K562 (cell line): ENCODE measurements around the gene ANKRD11. TPM values are rescaled to one million over a fixed set of nuclear protein-coding genes. Genes with fewer than 3 reads are reported as not detected.

Experiments used
- ATAC-seq: fragments of 200-7000 bp; cut with Tn5 transposase; 3 replicates; pipeline ENCODE4 v1.9.1; 2020; ENCODE audit warnings: moderate library complexity
- BruUV-seq: library from RNA; stranded (reverse); fragments of 400-500 nt; replicated peaks from 2 replicates; lab custom pipeline; 2021; lab: Mats Ljungman, UMichigan
- CTCF ChIA-PET: fragments of 300-600 bp; formaldehyde crosslinking; extraction: SDS; loops from one replicate; lab custom pipeline; 2021; ENCODE audit warnings: low intra/inter-chr PET ratio; lab: Yijun Ruan, JAX
- POLR2A ChIA-PET: fragments of 300-600, 350-650 bp; sonication (Branson Sonifier 250); formaldehyde crosslinking; extraction: SDS; loops from one replicate; lab custom pipeline; 2021; ENCODE audit warnings: antibody characterized with exemption, inconsistent platforms; lab: Yijun Ruan, JAX
- DNase-seq, 4 experiments: peaks; one replicate each; pipeline versions ENCODE4 v3.0.0 to v3.0.0-alpha.2; 2011 to 2018; ENCODE audit warnings: low spot score in 3 of 4, mixed read lengths in 3 of 4; ENCODE audit errors: extremely low read depth in 1 of 4
- FAIRE-seq: peaks from 2 replicates; lab custom pipeline; 2011; peaks lifted over from hg19 to GRCh38; lab: Jason Lieb, UNC
- H2AFZ ChIP-seq: 2 replicates; pipeline ENCODE4 v1.6.0; 2011; ENCODE audit warnings: low read depth, low read length, control low read depth, inconsistent platforms
- H3K27ac ChIP-seq: fragments of 200-600 bp; 3 replicates; pipeline ENCODE4 v1.8.0; 2011; ENCODE audit warnings: low read depth, mild to moderate bottlenecking, control low read depth, inconsistent platforms, low read length, moderate library complexity, mixed read lengths; ENCODE audit errors: extremely low read depth
- H3K27me3 ChIP-seq, 2 experiments: fragments of 300-600 bp in 1 of 2; 2 replicates in 1 of 2; 3 replicates in 1 of 2; pipeline versions ENCODE4 v1.6.0 to v1.8.0; 2011; ENCODE audit warnings: inconsistent platforms in 2 of 2, low read length in 2 of 2, mild to moderate bottlenecking in 1 of 2, mixed read lengths in 1 of 2, moderate library complexity in 1 of 2; ENCODE audit not compliant: control insufficient read depth in 2 of 2, insufficient read depth in 2 of 2
- H3K36me3 ChIP-seq: fragments of 300-600 bp; 3 replicates; pipeline ENCODE4 v1.8.0; 2011; ENCODE audit warnings: mild to moderate bottlenecking, low read length, inconsistent platforms; ENCODE audit not compliant: control insufficient read depth, insufficient read depth
- H3K4me1 ChIP-seq, 2 experiments: fragments of 200-600 bp in 1 of 2; replicated peaks in 1 of 2; 2 replicates in 1 of 2; 3 replicates in 1 of 2; pipeline versions ENCODE4 v1.5.1 to v1.8.0; 2011; ENCODE audit warnings: inconsistent platforms in 2 of 2, low read length in 2 of 2, mild to moderate bottlenecking in 1 of 2, mixed read lengths in 1 of 2, moderate library complexity in 1 of 2; ENCODE audit not compliant: control insufficient read depth in 2 of 2, insufficient read depth in 2 of 2
- H3K4me2 ChIP-seq: 2 replicates; pipeline ENCODE4 v1.6.1; 2011; ENCODE audit warnings: low read length, control low read depth, inconsistent platforms, mixed read lengths; ENCODE audit not compliant: insufficient read depth
- H3K4me3 ChIP-seq: fragments of 200-600 bp; sonication (generic), shearing (Covaris generic); 2 replicates; pipeline ENCODE4 v1.5.1; 2016; ENCODE audit warnings: control low read depth, inconsistent platforms
- H3K79me2 ChIP-seq: fragments of 200-600 bp; 3 replicates; pipeline ENCODE4 v1.8.0; 2011; ENCODE audit warnings: low read length, inconsistent platforms; ENCODE audit not compliant: control insufficient read depth, insufficient read depth
- H3K9ac ChIP-seq, 2 experiments: 2 replicates each; pipeline versions ENCODE4 v1.6.0 to v1.6.1; 2011; ENCODE audit warnings: low read depth in 2 of 2, low read length in 2 of 2, control low read depth in 1 of 2, inconsistent platforms in 1 of 2, mild to moderate bottlenecking in 1 of 2, mixed read lengths in 1 of 2; ENCODE audit not compliant: insufficient read depth in 1 of 2
- H3K9me1 ChIP-seq: one replicate; pipeline ENCODE4 v1.6.0; 2011; ENCODE audit warnings: inconsistent platforms, mild to moderate bottlenecking, low read length, moderate library complexity; ENCODE audit not compliant: control insufficient read depth, insufficient read depth
- H3K9me3 ChIP-seq: replicated peaks from 2 replicates; pipeline ENCODE4 v1.5.1; 2011; ENCODE audit warnings: low read depth, low read length, inconsistent platforms; ENCODE audit not compliant: control insufficient read depth, insufficient read depth
- H4K20me1 ChIP-seq: replicated peaks from 2 replicates; pipeline ENCODE4 v1.6.1; 2011; ENCODE audit warnings: low read length, inconsistent platforms, mixed read lengths; ENCODE audit not compliant: control insufficient read depth, insufficient read depth
- CEBPZ ChIP-seq: fragments of 150-350 bp; IDR thresholded peaks from 2 replicates; pipeline ENCODE4 v1.6.1; 2014; ENCODE audit warnings: low read depth, mild to moderate bottlenecking, low read length, borderline replicate concordance
- HMG20B ChIP-seq: fragments of 250-450 bp; sonication (Bioruptor Pico); IDR thresholded peaks from 2 replicates; pipeline ENCODE4 v1.5.0; 2021; ENCODE audit warnings: mild to moderate bottlenecking
- KLF1 ChIP-seq: fragments of 450-650 bp; IDR thresholded peaks from 2 replicates; pipeline ENCODE4 v1.6.1; 2016; ENCODE audit warnings: missing genetic modification characterization, missing compliant biosample characterization
- MAZ ChIP-seq, 2 experiments: fragments of 450-650 bp in 1 of 2; sonication (generic) in 1 of 2; formaldehyde crosslinking; IDR thresholded peaks in 1 of 2; conservative IDR thresholded peaks in 1 of 2; 2 replicates each; pipeline versions ENCODE4 v1.4.0 to v1.5.0; 2020; ENCODE audit warnings: mild to moderate bottlenecking in 1 of 2, missing genetic modification reagents in 1 of 2
- OTX1 ChIP-seq: fragments of 450-650 bp; formaldehyde crosslinking; IDR thresholded peaks from 2 replicates; pipeline ENCODE4 v1.4.0; 2022; ENCODE audit warnings: mild to moderate bottlenecking
- PATZ1 ChIP-seq: fragments of 250-450 bp; sonication (Bioruptor Pico); IDR thresholded peaks from 2 replicates; pipeline ENCODE4 v1.5.0; 2020; ENCODE audit warnings: mild to moderate bottlenecking, borderline replicate concordance
- POLR2G ChIP-seq: fragments of 200-400 bp; formaldehyde crosslinking; IDR thresholded peaks from 2 replicates; pipeline ENCODE4 v1.6.1; 2017; ENCODE audit warnings: low read depth, mild to moderate bottlenecking, antibody characterized with exemption, low read length, moderate library complexity
- PREB ChIP-seq: sonication (generic); formaldehyde crosslinking; IDR thresholded peaks from 2 replicates; pipeline ENCODE4 v1.8.1; 2023; ENCODE audit warnings: mild to moderate bottlenecking, missing genetic modification reagents
- RBM22 ChIP-seq: fragments of 200-400 bp; formaldehyde crosslinking; IDR thresholded peaks from 2 replicates; pipeline ENCODE4 v1.6.1; 2018; ENCODE audit warnings: low read length, low read depth; ENCODE audit not compliant: poor library complexity, severe bottlenecking
- RFX1 ChIP-seq: fragments of 450-650 bp; IDR thresholded peaks from 2 replicates; pipeline ENCODE4 v1.6.1; 2016; ENCODE audit warnings: mild to moderate bottlenecking, moderate library complexity
- SLC30A9 ChIP-seq: fragments of 250-450 bp; sonication (Bioruptor Pico); IDR thresholded peaks from 2 replicates; pipeline ENCODE4 v1.8.0; 2022; ENCODE audit warnings: mild to moderate bottlenecking, moderate library complexity
- SP2 ChIP-seq: IDR thresholded peaks from 2 replicates; pipeline ENCODE4 v1.6.1; 2011; ENCODE audit warnings: mild to moderate bottlenecking, low read depth, low read length, moderate library complexity; ENCODE audit not compliant: poor library complexity, severe bottlenecking; ENCODE audit errors: extremely low read depth
- WHSC1 ChIP-seq: IDR thresholded peaks from one replicate; pipeline ENCODE4 v1.6.1; 2012; ENCODE audit warnings: low read length, control low read depth, inconsistent platforms
- ZBTB12 ChIP-seq: fragments of 250-450 bp; sonication (Bioruptor Pico); IDR thresholded peaks from 2 replicates; pipeline ENCODE4 v1.4.0; 2020
- WGBS: fragments of 100-300 bp; shearing (Covaris generic); methylation state at CpG from one replicate; pipeline ENCODE4 v1.1.6; 2016; ENCODE audit warnings: low coverage, mixed read lengths; ENCODE audit not compliant: insufficient coverage; ENCODE audit errors: missing lambda C conversion rate; 5-methylcytosine and 5-hydroxymethylcytosine counted together
- in situ Hi-C: fragments of 300-500 bp; cut with MboI; formaldehyde crosslinking; loops from 4 replicates; pipeline ENCODE4 v1.15.0; 2018; ENCODE audit warnings: inconsistent platforms, mixed read lengths
- intact Hi-C: fragments of 100-400 bp; cut with micrococcal nuclease; formaldehyde crosslinking; loops from 2 replicates; pipeline ENCODE4 v1.14.2; 2022
- polyA plus RNA-seq, 8 experiments: library from polyadenylated mRNA; depleted of rRNA in 4 of 8; stranded (reverse) in 5 of 8; unstranded in 3 of 8; fragments of >200 nt; fragmentation: Nextera tagmentation in 2 of 8; fragmentation: Illumina TruSeq in 1 of 8; extraction: Ambion mirVana in 2 of 8; extraction: Trizol in 1 of 8; gene quantifications; 2 replicates each; pipeline versions ENCODE4 v1.2.1 to v1.2.3, GENCODE V29; 2011 to 2014; ENCODE audit warnings: inconsistent platforms in 1 of 8, missing spikeins in 1 of 8
- total RNA-seq, 7 experiments: library from RNA; depleted of rRNA in 6 of 7; stranded (reverse); fragments of >200 nt in 6 of 7; fragmentation: Illumina TruSeq in 2 of 7; extraction: Trizol in 2 of 7; gene quantifications; 2 replicates each; pipeline versions ENCODE4 v1.2.1 to v1.2.3, GENCODE V29; 2011 to 2021; ENCODE audit warnings: low replicate concordance in 1 of 7

The ANKRD11 gene
- total and polyA plus RNA-seq, 9 of the 15 experiments (the other 6 are each of a cell fraction or from before 2014, with no cell fraction given): 4.7 to 126 (median 31.7) TPM

GRCh38 chr16:89297910-89298545, 192.3 kb downstream of the ANKRD11 start:
- H3K4me2 ChIP-seq: no peak overlapping the region
- H4K20me1 ChIP-seq: peaks cover 34% of the 10 kb centered on the region
- ATAC-seq: no peak
- H3K79me2 ChIP-seq: peaks cover 80% of the 10 kb centered on the region
- ChIA-PET CTCF (no interaction called here), POLR2A (interaction anchor here (0.7 to 1.2 kb wide), 2 partner anchors 16 to 23 kb away, joined by 3 to 4 read pairs; no protein-coding TSS in a partner anchor)
- H3K27ac ChIP-seq: no peak overlapping the region
- peaks cover 20% of the 10 kb centered on the region for H3K9me1 ChIP-seq
- WGBS: 89% methylated on average over 16 of the region's 17 CpGs
- H3K9me3 ChIP-seq: no peaks in the 10 kb centered on the region
- H2AFZ ChIP-seq: no peak overlapping the region
- in situ Hi-C loops (no loop called here), intact Hi-C loops (no loop called here)
- H3K4me1 ChIP-seq: peaks cover 8 to 65% of the 10 kb centered on the region in 2 experiments; a peak in 4 of 5 replicates
- DNase-seq: no peak
- no peak for FAIRE-seq
- peaks cover 49% of the 10 kb centered on the region; the same call in 2 of the 3 replicates for H3K36me3 ChIP-seq
- no peaks in the 10 kb centered on the region for H3K27me3 ChIP-seq
- no peak overlapping the region for H3K4me3 ChIP-seq
- peak overlapping the region in 1 of 2 experiments; percentile 52; a peak in 1 of 4 replicates for H3K9ac ChIP-seq
- no TSS peak for BruUV-seq
- TF ChIP-seq SLC30A9 (CRISPR knock-in tag) (no peak), PREB (CRISPR knock-in tag) (no peak), RBM22 (peak; percentile 94), RFX1 (no peak), OTX1 (CRISPR knock-in tag) (no peak), CEBPZ (no peak), SP2 (no peak), POLR2G (peak; percentile 60; the same call in 1 of the 2 replicates), KLF1 (tag) (no peak), WHSC1 (no peak), PATZ1 (CRISPR knock-in tag) (no peak), ZBTB12 (CRISPR knock-in tag) (no peak), MAZ (CRISPR knock-in tag; conservative IDR thresholded peaks at IDR 0.05 in 1 of 2, IDR thresholded peaks at IDR 0.05 in 1 of 2) (no peak), HMG20B (CRISPR knock-in tag) (no peak)
